Ectodermal cell (in vitro differentiated cells): Measurements from ENCODE around the gene RNF145.
"Not testable (repeated sequence)": the region's sequence is repeated elsewhere in the genome, so short reads cannot be mapped to it uniquely, and the experiment has no call there.

ENCODE experiments used
- H3K27ac ChIP-seq: 2 replicates; pipeline ENCODE4 v1.7.0; 2013; ENCODE audit warnings: mild to moderate bottlenecking, low read depth, low read length; ENCODE audit not compliant: insufficient read depth, poor library complexity, severe bottlenecking
- H3K27me3 ChIP-seq: 2 replicates; pipeline ENCODE4 v1.7.0; 2013; ENCODE audit warnings: mild to moderate bottlenecking, low read length; ENCODE audit not compliant: insufficient read depth, control insufficient read depth, poor library complexity, severe bottlenecking
- H3K36me3 ChIP-seq: one replicate; pipeline ENCODE4 v1.7.0; 2013; ENCODE audit warnings: low read length; ENCODE audit not compliant: control insufficient read depth, insufficient read depth
- H3K4me1 ChIP-seq: one replicate; pipeline ENCODE4 v1.7.0; 2013; ENCODE audit warnings: low read length; ENCODE audit not compliant: control insufficient read depth, insufficient read depth
- H3K4me3 ChIP-seq: 2 replicates; pipeline ENCODE4 v1.7.0; 2013; ENCODE audit warnings: low read depth, low read length, control low read depth; ENCODE audit not compliant: insufficient read depth
- H3K9me3 ChIP-seq: 2 replicates; pipeline ENCODE4 v1.7.0; 2013; ENCODE audit warnings: mild to moderate bottlenecking, low read length, moderate library complexity; ENCODE audit not compliant: control insufficient read depth
- WGBS, 2 experiments: methylation state at CpG; one replicate each; pipeline ENCODE4 v1.1.7; 2013; ENCODE audit warnings: missing lambda C conversion rate in 2 of 2; 5-methylcytosine and 5-hydroxymethylcytosine counted together

RNF145 gene

GRCh38 chr5:159163701-159164046 is 45.7 kb downstream of the RNF145 start:
- Histone ChIP-seq H3K27ac (no peak overlapping the region), H3K4me3 (no peak overlapping the region), H3K4me1 (no peaks in the 10 kb centered on the region), H3K9me3 (no peaks in the 10 kb centered on the region), H3K27me3 (no peaks in the 10 kb centered on the region), H3K36me3 (peaks cover 11% of the 10 kb centered on the region)
- 93 to 95% methylated on average over 2 of the region's 2 CpGs for WGBS, 2 experiments

GRCh38 chr5:159163027-159163700 is 46.2 kb downstream of the RNF145 start:
- no peak overlapping the region for H3K27ac ChIP-seq

GRCh38 chr5:159161361-159162214 is 47.8 kb downstream of the RNF145 start:
- Histone ChIP-seq H3K36me3 (peaks cover 11% of the 10 kb centered on the region), H3K27ac (no peak overlapping the region), H3K4me3 (no peak overlapping the region), H3K4me1 (no peaks in the 10 kb centered on the region), H3K9me3 (no peaks in the 10 kb centered on the region), H3K27me3 (no peaks in the 10 kb centered on the region)
- WGBS, 2 experiments: 91 to 93% methylated on average over 7 of the region's 9 CpGs

More at GRCh38 chr5:159163027-159163700, 46.2 kb downstream of the RNF145 start:
- no peak overlapping the region for H3K4me3 ChIP-seq
- H3K36me3 ChIP-seq: peaks cover 11% of the 10 kb centered on the region
- no peaks in the 10 kb centered on the region for H3K4me1 ChIP-seq
- no peaks in the 10 kb centered on the region for H3K27me3 ChIP-seq
- WGBS, 2 experiments: 95 to 97% methylated on average over 1 of the region's 1 CpG
- no peaks in the 10 kb centered on the region for H3K9me3 ChIP-seq

- 82 to 92% methylated on average over 4 of the region's 4 CpGs for WGBS, 2 experiments
- H3K36me3 ChIP-seq: peaks cover 11% of the 10 kb centered on the region
- H3K9me3 ChIP-seq, H3K4me1 ChIP-seq, H3K4me3 ChIP-seq, H3K27me3 ChIP-seq, H3K27ac ChIP-seq: not testable (repeated sequence)
Measured at GRCh38 chr5:159158553-159159091, 50.7 kb downstream of the RNF145 start.

- Histone ChIP-seq H3K4me1 (no peaks in the 10 kb centered on the region), H3K36me3 (peaks cover 11% of the 10 kb centered on the region), H3K27me3 (no peaks in the 10 kb centered on the region), H3K9me3 (no peaks in the 10 kb centered on the region), H3K27ac (no peak overlapping the region), H3K4me3 (no peak overlapping the region)
- 97 to 100% methylated on average over 1 of the region's 1 CpG for WGBS, 2 experiments
Measured at GRCh38 chr5:159157552-159157951, 51.8 kb downstream of the RNF145 start.

- H3K4me1 ChIP-seq: no peaks in the 10 kb centered on the region
- H3K27me3 ChIP-seq: no peaks in the 10 kb centered on the region
- H3K27ac ChIP-seq: no peak overlapping the region
- 71 to 72% methylated on average over 6 of the region's 6 CpGs for WGBS, 2 experiments
- peaks cover 11% of the 10 kb centered on the region for H3K36me3 ChIP-seq
- no peak overlapping the region for H3K4me3 ChIP-seq
- no peaks in the 10 kb centered on the region for H3K9me3 ChIP-seq
Measured at GRCh38 chr5:159156426-159157238, 52.7 kb downstream of the RNF145 start.

GRCh38 chr5:159155960-159156359 is 53.4 kb downstream of the RNF145 start:
- Histone ChIP-seq H3K4me1 (no peaks in the 10 kb centered on the region), H3K9me3 (no peaks in the 10 kb centered on the region), H3K4me3 (no peak overlapping the region), H3K27me3 (no peaks in the 10 kb centered on the region), H3K27ac (no peak overlapping the region), H3K36me3 (peaks cover 6% of the 10 kb centered on the region)
- 92 to 100% methylated on average over 2 of the region's 2 CpGs for WGBS, 2 experiments

- no peaks in the 10 kb centered on the region for H3K36me3 ChIP-seq
- no peaks in the 10 kb centered on the region for H3K27me3 ChIP-seq
- no peaks in the 10 kb centered on the region for H3K9me3 ChIP-seq
- H3K4me3 ChIP-seq: no peak overlapping the region
- WGBS, 2 experiments: 100% methylated on average over 1 to 2 of the region's 2 CpGs
- no peak overlapping the region for H3K27ac ChIP-seq
- no peaks in the 10 kb centered on the region for H3K4me1 ChIP-seq
Measured at GRCh38 chr5:159152876-159153275, 56.5 kb downstream of the RNF145 start.

GRCh38 chr5:159149085-159149484 is 60.3 kb downstream of the RNF145 start:
- 86 to 88% methylated on average over 7 of the region's 7 CpGs for WGBS, 2 experiments
- Histone ChIP-seq H3K27me3 (no peaks in the 10 kb centered on the region), H3K9me3 (no peaks in the 10 kb centered on the region), H3K4me3 (no peak overlapping the region), H3K27ac (no peak overlapping the region), H3K4me1 (no peaks in the 10 kb centered on the region), H3K36me3 (no peaks in the 10 kb centered on the region)

GRCh38 chr5:159147976-159148375 is 61.4 kb downstream of the RNF145 start:
- H3K27me3 ChIP-seq: no peaks in the 10 kb centered on the region
- H3K27ac ChIP-seq: no peak overlapping the region
- H3K36me3 ChIP-seq: no peaks in the 10 kb centered on the region
- WGBS, 2 experiments: 67% methylated on average over 1 of the region's 1 CpG; no CpG with 5 or more reads in 1 of the 2 experiments
- H3K4me3 ChIP-seq: no peak overlapping the region
- no peaks in the 10 kb centered on the region for H3K4me1 ChIP-seq
- H3K9me3 ChIP-seq: no peaks in the 10 kb centered on the region
